NCI-H526 treated with DMSO at 0.1 percent for 48 hours (cell line): Measurements from ENCODE around the gene GGTLC2.
"Not testable (repeated sequence)": the region's sequence is repeated elsewhere in the genome, so short reads cannot be mapped to it uniquely, and the experiment has no call there.

Experiments used
- DNase-seq: peaks from one replicate; lab custom pipeline; 2025; lab: John Stamatoyannopoulos, UW

GGTLC2 gene

DNA sequence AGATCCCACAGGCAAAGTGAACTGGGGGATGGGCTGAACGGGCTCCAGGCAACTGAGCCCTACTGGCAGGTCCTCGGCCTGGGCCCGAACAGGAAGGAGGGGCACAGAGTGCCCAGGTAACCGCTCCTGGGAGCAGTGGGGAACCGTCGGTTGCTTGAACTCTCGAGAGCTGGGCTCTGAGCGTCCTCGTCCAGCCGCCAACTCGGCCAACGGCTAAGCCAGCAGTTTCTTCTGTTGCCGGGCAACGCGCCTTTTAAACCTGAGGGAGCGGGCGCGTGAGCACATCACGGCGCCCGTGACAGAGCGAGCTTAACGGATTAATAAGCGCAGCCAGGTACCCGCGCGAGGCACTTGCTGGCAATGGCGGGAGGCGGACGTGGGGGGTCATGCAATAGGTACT is at the start of gene GGTLC2:
GGTLC2 (plus strand) TSS at position 301 of the 400 bp plus-strand sequence. CDS start 1,732 bp downstream, outside the sequence.
- not testable (repeated sequence) for DNase-seq

DNA sequence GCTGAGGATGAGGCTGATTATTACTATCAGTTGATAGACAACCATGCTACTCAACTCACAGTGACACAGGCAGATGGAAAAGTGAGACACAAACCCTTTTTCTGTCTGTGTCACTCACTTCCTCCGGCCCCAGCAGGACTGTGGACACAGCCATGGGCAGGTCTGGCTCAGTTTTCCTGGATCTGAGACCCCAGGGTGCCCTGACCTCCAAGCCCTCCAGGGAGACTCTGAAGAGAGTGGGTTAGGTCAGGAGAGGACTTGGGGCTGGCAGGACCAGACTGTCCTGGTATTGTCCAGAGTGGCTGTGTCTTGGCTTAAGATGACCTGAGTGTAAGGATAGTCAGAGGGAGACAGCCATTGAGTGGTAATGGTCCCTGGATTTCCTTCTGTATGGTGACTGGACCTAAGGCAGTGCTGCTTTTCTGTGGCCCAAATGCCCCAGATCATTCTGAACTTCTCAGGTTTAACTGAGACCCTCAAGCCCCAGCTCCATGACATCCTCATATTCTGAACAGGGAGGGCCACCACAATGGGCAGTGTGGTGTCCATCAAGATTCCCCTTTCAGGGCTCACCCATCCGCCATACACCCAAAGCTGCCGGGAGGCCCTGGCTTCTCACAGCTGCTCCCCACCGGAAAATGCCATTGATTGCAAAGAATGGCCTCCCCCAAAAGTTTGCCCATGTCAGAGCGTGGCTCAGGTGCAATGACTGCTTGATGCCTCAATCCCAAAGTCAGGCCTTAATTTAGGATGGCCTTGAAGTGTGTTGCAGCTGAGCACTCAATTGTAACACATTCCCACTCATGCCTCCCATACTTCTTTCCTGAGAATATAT is 49.2 kb upstream of the GGTLC2 start:
- no peak for DNase-seq

DNA sequence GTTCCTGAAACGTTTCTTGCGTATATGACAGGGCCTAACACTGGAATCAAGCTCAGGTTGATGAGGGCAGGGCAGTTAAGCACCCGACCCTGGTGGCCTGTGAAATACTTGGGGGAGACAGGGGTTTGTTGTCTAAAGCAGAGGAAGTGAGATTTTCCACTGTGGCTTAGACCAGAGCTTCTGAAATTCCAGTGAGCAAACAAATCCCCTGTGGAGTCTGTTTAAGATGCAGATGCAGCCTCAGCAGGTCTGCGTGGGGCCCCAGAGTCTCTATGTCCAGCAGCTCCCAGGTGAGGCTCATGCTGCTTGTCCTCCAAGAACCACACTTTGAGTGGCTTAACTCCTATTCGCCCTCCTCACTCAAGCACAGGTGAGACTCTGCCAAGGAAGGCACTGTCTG is 46.3 kb upstream of the GGTLC2 start:
- DNase-seq, result no peak

GRCh38 chr22:22599248-22599647 is 45.2 kb upstream of the GGTLC2 start:
- DNase-seq, result no peak

DNA sequence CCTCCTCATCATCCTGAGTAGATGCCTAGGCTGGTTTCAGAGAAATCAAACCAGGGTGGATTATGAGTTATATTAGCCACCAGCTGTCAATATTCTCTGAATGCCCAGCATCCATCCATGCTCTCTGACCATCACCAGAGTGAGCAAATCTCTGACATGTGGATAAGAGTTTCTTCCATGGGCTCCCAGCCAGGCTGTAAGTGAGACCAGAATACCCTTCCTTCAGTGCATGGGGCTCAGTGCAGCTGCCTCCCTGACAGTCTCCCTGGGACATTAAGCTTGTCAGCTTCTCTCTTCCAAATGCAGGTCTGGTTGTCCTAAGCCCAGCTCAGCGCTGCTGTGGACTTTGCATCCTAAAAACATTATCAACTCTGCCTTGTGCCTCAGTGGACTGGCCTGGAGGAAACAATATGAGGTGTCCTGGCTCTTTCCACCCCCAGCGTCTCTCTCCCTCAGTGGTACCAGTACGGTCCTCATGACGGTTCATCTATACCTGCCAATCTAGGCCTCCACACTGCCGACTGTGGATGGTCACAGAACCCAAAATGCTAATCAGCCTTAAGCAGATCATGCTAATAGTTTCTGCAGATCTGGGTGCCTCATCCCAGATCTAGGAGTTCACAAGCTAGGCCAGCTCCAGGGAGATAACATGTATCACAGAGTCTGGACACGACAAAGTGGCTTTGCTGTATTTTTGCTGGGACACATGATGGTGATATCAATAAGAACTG is 43.7 kb upstream of the GGTLC2 start:
- DNase-seq, result no peak

DNA sequence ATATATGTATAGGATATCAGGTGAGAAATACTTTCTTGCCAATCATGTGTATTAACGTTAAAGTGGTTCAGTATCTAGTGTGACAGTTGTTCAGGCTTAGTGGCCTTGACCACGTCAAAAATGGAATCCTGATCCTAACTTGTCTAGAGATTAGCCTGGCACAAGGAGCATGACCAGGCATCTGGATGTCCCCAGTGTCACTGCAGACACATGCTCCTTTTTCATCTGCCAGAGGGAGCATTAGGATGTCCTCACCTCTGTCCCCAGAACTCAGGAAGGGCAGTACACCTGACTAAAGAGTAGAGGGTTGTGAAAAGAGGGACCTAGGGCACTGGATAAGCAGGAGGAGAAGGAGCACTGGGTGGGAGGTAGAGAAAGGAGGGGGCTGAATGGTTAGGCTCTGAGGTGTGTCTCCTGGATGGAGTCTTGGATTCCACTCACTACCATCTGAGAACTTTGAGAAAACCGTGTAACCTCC is 40.9 kb upstream of the GGTLC2 start:
- no peak for DNase-seq

DNA sequence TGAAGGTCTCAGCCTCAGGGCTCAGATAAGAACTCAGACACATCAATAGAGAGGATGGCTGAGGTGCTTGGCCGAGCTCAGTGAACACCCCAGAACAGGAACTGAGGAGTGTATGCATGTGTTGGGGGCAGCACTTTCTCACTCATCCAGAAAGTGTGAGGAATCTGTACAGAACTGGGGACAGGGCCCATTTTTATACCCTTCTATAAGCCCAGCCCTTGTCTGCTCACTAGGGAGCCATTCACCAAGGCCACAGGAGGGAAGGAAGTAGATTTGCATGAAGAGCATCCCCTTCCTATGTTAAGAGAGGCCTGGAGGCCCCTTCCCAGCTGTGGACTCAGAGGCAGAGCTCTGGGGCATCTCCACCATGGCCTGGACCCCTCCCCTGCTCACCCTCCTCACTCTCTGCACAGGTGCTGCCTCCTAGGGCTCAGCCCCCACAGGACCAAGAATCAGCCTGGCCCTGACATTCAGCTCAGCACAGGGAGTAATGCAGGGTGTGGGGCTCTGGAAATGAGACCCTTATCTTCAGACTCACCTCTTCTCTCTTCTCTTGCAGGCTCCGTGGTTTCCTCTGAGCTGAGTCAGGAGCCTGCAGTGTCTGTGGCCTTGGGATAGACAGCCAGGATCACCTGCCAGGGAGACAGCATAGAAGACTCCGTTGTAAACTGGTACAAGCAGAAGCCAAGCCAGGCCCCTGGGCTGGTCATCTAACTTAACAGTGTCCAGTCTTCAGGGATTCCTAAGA is 39.9 kb upstream of the GGTLC2 start:
- no peak for DNase-seq

GRCh38 chr22:22605074-22605404 is 39.4 kb upstream of the GGTLC2 start:
- no peak for DNase-seq

GRCh38 chr22:22608022-22608421 is 36.4 kb upstream of the GGTLC2 start:
- not testable (repeated sequence) for DNase-seq

DNA sequence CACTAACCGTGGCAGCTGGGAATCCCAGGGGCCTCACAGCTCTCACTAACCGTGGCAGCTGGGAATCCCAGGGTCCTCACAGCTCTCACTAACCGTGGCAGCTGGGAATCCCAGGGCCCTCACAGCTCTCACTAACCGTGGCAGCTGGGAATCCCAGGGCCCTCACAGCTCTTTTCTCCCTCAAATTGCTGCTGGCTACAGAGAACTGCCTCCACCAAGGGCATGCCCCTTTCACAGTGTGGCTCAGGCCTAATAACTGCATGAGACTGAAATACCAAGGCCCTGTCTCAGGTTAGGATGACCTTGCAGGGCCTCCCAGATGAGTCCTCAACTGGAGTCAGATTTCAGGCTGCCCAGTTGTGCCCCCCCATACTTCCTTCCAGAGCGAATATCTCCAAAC is 35.1 kb upstream of the GGTLC2 start:
- DNase-seq, result no peak

GRCh38 chr22:22612516-22612915 is 31.9 kb upstream of the GGTLC2 start:
- DNase-seq, result no peak

DNA sequence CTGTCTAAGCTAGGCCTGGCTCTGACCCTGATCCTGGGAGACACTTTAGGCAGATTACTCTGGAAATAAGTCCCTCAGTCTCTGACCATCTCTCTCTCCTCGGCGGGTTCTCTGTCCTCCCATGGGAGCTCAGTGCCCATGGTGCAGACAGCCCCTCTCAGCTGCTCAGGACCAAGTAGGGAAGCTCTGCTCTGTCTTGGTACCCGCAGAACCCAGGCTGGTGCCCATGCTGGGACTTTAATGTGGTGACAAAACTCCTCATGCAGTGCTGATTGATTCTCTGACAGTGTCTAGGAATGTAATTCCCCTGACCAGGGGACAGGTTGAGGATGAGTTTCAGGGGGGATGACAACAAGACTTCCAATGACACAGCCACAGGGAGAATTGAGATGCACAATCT is 30.3 kb upstream of the GGTLC2 start:
- DNase-seq, result no peak

DNA sequence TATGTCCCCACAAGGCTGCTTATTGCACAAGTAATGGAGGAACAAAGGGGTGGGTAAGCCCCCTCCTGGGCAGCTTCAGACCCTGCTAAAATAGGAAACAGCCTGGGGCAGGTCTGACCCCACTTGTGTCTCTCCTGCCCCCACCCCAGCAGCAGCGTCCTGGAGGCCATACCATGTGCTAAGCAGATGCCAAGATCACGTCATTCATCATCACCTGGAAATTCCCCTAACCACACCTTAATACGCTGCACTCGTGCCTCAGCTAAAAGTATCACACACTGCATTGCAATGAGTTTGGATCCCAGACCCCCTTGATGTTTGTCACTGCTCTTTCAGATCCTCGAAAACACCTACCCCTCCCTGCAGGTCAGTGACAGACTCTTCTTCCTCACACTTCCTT is 27.8 kb upstream of the GGTLC2 start:
- DNase-seq, result no peak

- no peak for DNase-seq
Observed at GRCh38 chr22:22618448-22618847, 26.0 kb upstream of the GGTLC2 start.

DNA sequence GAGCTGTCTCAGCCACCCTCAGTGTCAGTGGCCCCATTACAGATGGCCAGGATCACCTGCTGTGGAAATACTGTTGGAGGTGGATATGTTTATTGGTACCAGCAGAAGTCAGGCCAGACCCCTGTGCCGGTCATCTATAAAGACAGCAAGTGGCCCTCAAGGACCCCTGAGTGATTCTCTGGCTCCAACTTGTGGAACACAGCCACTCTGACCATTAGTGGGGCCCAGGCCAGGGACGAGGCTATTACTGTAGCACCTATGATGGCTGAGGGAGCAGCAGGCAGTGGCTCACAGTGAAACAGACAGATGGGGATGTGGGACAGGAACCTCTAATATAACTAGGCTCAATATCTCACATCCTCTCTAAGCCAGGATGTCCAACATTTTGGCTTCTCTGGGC is 25.5 kb upstream of the GGTLC2 start:
- DNase-seq, result no peak

GRCh38 chr22:22619765-22620414 is 24.5 kb upstream of the GGTLC2 start:
- DNase-seq, result no peak

DNA sequence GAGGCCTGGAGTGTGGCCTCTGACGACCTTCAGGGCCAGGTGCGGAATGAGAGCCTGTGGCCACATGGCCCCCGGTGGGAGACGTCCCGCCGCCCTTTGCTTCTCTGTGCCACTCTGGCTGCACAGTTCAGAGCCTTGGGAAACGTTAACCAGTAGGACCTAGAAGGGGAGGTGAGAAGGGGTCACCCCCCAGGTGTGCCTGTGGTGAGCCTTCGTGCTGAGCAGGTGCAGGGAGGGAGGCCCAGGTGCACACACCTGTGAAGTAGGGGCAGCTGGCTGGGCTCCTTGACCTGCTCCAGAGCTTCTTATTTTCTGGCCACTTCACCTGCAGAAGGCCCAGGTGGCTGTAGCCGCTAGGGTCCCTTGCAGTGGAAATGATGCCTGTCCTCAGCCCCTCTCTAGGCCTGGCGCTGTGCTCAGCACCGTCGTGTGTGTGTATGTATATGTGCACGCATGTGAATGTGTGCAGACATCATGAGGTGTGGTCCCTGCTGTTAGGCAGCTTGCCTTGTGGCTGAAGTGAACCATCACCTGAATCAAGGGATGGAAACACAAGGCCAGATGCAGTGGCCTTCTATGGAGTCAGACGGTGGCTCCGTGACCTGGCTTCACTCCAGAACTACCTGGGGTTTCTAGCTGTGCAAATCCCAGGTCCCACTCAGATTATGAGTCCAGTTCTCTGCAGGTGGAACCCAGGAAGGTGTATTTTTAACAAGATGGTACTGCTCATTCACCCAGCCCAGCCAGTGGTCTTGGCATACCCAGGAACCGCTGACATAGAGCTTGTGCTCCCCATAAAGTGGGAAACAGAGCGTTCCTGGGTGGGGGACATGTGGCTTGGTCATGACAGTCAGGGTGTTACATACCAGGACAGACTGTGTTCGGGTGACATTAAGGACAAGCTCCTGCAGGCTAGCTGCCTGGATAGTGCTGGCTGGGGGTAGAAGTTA is 15.6 kb upstream of the GGTLC2 start:
- not testable (repeated sequence) for DNase-seq

GRCh38 chr22:22631223-22631652 is 13.2 kb upstream of the GGTLC2 start:
- DNase-seq, result not testable (repeated sequence)

GRCh38 chr22:22632226-22632625 is 12.2 kb upstream of the GGTLC2 start:
- DNase-seq, result not testable (repeated sequence)

GRCh38 chr22:22633533-22633932 is 10.9 kb upstream of the GGTLC2 start:
- not testable (repeated sequence) for DNase-seq

- not testable (repeated sequence) for DNase-seq
Observed at GRCh38 chr22:22636260-22636659, 8.2 kb upstream of the GGTLC2 start.
